Measurements from ENCODE around the gene SPRED2.
"Not testable (repeated sequence)": the region's sequence is repeated elsewhere in the genome, so short reads cannot be mapped to it uniquely, and the experiment has no call there.

Gene SPRED2

DNA sequence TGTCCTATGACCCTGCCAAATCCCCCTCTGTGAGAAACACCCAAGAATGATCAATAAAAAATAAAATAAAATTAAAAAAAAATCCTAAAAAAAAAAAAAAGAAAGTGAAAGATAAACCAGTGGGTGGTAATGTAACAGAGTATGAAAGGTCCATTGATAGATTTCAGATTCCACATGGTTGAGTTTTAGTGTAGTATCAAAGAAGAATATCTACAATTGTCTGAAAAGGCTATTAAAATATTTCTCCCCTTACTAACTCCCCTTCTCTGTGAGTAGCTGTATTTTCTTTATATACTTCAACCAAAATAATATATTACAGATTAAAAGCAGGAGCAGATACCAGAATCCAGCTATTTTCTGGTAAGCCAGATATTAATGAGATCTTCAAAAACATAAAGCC lies 92.8 kb downstream of the SPRED2 start:
- Histone ChIP-seq H4K20me1 (ENCODE audit: control insufficient read depth, insufficient read depth, low read depth, low read length) (no peaks in the 10 kb centered on the region), H3F3A (ENCODE audit: control insufficient read depth, insufficient read depth) (0 out of 2 replicates have a peak, but pooled peaks cover 2% of the 10 kb centered on the region), H3K9me3 (ENCODE audit: control insufficient read depth, insufficient read depth, low read length) (no peaks in the 10 kb centered on the region), H3K4me2 (ENCODE audit: low read length) (no peak overlapping the region), H3K4me3 (ENCODE audit: low read length) (no peak overlapping the region), H3K79me2 (ENCODE audit: control insufficient read depth, low read length) (no peaks in the 10 kb centered on the region), H3K4me1 (ENCODE audit: control insufficient read depth, low read length) (peaks cover 7% of the 10 kb centered on the region), H3K36me3 (ENCODE audit: control insufficient read depth, low read length) (peaks cover 8% of the 10 kb centered on the region), H3K9me2 (replicated peaks; ENCODE audit: control insufficient read depth, low read length) (no peaks in the 10 kb centered on the region), H3K27me3 (ENCODE audit: control insufficient read depth, low read length) (no peaks in the 10 kb centered on the region), H3K27ac (ENCODE audit: low read depth, low read length) (no peak overlapping the region)
- TF ChIP-seq, protein P1, sequence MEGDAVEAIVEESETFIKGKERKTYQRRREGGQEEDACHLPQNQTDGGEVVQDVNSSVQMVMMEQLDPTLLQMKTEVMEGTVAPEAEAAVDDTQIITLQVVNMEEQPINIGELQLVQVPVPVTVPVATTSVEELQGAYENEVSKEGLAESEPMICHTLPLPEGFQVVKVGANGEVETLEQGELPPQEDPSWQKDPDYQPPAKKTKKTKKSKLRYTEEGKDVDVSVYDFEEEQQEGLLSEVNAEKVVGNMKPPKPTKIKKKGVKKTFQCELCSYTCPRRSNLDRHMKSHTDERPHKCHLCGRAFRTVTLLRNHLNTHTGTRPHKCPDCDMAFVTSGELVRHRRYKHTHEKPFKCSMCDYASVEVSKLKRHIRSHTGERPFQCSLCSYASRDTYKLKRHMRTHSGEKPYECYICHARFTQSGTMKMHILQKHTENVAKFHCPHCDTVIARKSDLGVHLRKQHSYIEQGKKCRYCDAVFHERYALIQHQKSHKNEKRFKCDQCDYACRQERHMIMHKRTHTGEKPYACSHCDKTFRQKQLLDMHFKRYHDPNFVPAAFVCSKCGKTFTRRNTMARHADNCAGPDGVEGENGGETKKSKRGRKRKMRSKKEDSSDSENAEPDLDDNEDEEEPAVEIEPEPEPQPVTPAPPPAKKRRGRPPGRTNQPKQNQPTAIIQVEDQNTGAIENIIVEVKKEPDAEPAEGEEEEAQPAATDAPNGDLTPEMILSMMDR (IDR thresholded peaks at IDR 0.05; ENCODE audit: low read depth, low read length, poor library complexity, severe bottlenecking) = no peak
- TF ChIP-seq EZH2phosphoT487 (IDR thresholded peaks at IDR 0.05; ENCODE audit: borderline replicate concordance, low read length) = no peak

DNA sequence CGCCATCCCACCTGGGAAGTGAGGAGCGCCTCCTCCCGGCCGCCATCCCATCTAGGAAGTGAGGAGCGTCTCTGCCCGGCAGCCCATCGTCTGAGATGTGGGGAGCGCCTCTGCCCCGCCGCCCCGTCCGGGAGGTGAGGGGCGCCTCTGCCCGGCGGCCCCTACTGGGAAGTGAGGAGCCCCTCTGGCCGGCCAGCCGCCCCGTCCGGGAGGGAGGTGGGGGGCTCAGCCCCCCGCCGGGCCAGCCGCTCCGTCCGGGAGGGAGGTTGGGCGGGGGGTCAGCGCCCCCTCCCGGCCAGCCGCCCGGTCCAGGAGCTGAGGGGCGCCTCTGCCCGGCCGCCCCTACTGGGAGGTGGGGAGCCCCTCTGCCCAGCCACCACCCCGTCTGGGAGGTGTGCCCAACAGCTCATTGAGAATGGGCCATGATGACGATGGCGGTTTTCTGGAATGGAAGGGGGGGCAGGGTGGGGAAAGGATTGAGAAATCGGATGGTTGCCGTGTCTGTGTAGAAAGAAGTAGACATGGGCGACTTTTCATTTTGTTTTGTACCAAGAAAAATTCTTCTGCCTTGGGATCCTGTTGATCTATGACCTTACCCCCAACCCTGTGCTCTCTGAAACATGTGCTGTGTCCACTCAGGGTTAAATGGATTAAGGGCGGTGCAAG lies 93.4 kb downstream of the SPRED2 start:
- not testable (repeated sequence) for H3K9me2 ChIP-seq (replicated peaks; ENCODE audit: control insufficient read depth, low read length); H3K79me2 ChIP-seq (ENCODE audit: control insufficient read depth, low read length); H3K27ac ChIP-seq (ENCODE audit: low read depth, low read length); H3F3A ChIP-seq (ENCODE audit: control insufficient read depth, insufficient read depth); H4K20me1 ChIP-seq (ENCODE audit: control insufficient read depth, insufficient read depth, low read depth, low read length); H3K27me3 ChIP-seq (ENCODE audit: control insufficient read depth, low read length); H3K9me3 ChIP-seq (ENCODE audit: control insufficient read depth, insufficient read depth, low read length); H3K4me2 ChIP-seq (ENCODE audit: low read length); H3K4me1 ChIP-seq (ENCODE audit: control insufficient read depth, low read length); H3K4me3 ChIP-seq (ENCODE audit: low read length)
- H3K36me3 ChIP-seq (ENCODE audit: control insufficient read depth, low read length) = peaks cover 14% of the 10 kb centered on the region

DNA sequence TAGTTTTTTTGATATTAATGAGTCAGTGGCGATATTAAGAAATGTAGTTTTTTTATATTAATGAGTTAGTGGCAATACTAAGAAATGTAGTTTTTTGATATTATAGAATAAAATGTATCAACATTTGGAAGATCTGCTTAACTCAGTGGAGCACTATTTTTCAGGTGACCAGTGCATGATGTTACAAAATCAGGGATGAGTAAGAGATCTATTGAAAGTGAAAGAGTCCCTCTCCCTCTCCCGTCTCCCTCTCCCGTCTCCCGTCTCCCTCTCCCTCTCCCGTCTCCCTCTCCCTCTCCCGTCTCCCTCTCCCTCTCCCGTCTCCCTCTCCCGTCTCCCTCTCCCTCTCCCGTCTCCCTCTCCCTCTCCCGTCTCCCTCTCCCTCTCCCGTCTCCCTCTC lies 94.5 kb downstream of the SPRED2 start:
- H3K9me3 ChIP-seq (ENCODE audit: control insufficient read depth, insufficient read depth, low read length); H3K79me2 ChIP-seq (ENCODE audit: control insufficient read depth, low read length); H3K9me2 ChIP-seq (replicated peaks; ENCODE audit: control insufficient read depth, low read length); H4K20me1 ChIP-seq (ENCODE audit: control insufficient read depth, insufficient read depth, low read depth, low read length); H3K27ac ChIP-seq (ENCODE audit: low read depth, low read length); H3K4me3 ChIP-seq (ENCODE audit: low read length); H3K4me1 ChIP-seq (ENCODE audit: control insufficient read depth, low read length); H3F3A ChIP-seq (ENCODE audit: control insufficient read depth, insufficient read depth); H3K4me2 ChIP-seq (ENCODE audit: low read length); H3K27me3 ChIP-seq (ENCODE audit: control insufficient read depth, low read length): not testable (repeated sequence)
- H3K36me3 ChIP-seq (ENCODE audit: control insufficient read depth, low read length) = peaks cover 21% of the 10 kb centered on the region

DNA sequence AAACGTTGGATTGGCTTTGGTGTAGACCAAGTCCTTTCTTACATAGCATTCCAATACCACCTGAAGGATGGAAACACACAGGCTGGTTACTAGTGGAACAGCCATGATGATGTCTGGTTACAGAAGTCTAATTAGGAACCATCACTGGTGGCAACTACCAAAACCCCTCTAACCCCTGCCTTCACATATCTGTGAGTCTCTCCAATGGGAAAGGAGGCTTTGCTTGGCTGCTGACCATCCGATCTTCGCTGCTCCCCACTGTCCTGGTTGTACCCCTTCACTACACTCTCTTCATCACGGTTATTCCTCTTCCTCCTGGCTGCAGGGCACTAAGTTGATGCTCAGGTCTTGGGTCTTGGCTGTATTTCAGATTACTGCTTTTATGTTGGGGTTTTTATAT lies 97.7 kb downstream of the SPRED2 start:
- Histone ChIP-seq H3K27me3 (ENCODE audit: control insufficient read depth, low read length) (no peaks in the 10 kb centered on the region), H3F3A (ENCODE audit: control insufficient read depth, insufficient read depth) (0 out of 2 replicates have a peak, but pooled peaks cover 2% of the 10 kb centered on the region), H3K9me2 (replicated peaks; ENCODE audit: control insufficient read depth, low read length) (no peaks in the 10 kb centered on the region), H3K4me2 (ENCODE audit: low read length) (no peak overlapping the region), H3K79me2 (ENCODE audit: control insufficient read depth, low read length) (no peaks in the 10 kb centered on the region), H3K4me3 (ENCODE audit: low read length) (no peak overlapping the region), H3K4me1 (ENCODE audit: control insufficient read depth, low read length) (no peaks in the 10 kb centered on the region), H4K20me1 (ENCODE audit: control insufficient read depth, insufficient read depth, low read depth, low read length) (no peaks in the 10 kb centered on the region), H3K27ac (ENCODE audit: low read depth, low read length) (no peak overlapping the region), H3K36me3 (ENCODE audit: control insufficient read depth, low read length) (peaks cover 29% of the 10 kb centered on the region), H3K9me3 (ENCODE audit: control insufficient read depth, insufficient read depth, low read length) (no peaks in the 10 kb centered on the region)
- TF ChIP-seq, protein P1 (IDR thresholded peaks at IDR 0.05; ENCODE audit: low read depth, low read length, poor library complexity, severe bottlenecking) = no peak
- no peak for TF ChIP-seq EZH2phosphoT487 (IDR thresholded peaks at IDR 0.05; ENCODE audit: borderline replicate concordance, low read length)
